OCI-LY7 (cell line): ENCODE measurements around the gene HHIP.

Experiments
- EZH2phosphoT487 ChIP-seq: fragments of 200-600 bp; sonication (generic); IDR thresholded peaks from 2 replicates; pipeline ENCODE4 v1.6.1; 2018; ENCODE audit warnings: low read depth, borderline replicate concordance, mild to moderate bottlenecking, mixed run types, antibody characterized with exemption, low read length, moderate library complexity, mixed read lengths
- TF ChIP-seq, protein P1 (sequence below): fragments of 200-600 bp; sonication (generic); conservative IDR thresholded peaks from 2 replicates; pipeline ENCODE4 v1.5.1; 2014; ENCODE audit warnings: mild to moderate bottlenecking, antibody characterized with exemption, low read length, moderate library complexity, mixed read lengths

DNA sequence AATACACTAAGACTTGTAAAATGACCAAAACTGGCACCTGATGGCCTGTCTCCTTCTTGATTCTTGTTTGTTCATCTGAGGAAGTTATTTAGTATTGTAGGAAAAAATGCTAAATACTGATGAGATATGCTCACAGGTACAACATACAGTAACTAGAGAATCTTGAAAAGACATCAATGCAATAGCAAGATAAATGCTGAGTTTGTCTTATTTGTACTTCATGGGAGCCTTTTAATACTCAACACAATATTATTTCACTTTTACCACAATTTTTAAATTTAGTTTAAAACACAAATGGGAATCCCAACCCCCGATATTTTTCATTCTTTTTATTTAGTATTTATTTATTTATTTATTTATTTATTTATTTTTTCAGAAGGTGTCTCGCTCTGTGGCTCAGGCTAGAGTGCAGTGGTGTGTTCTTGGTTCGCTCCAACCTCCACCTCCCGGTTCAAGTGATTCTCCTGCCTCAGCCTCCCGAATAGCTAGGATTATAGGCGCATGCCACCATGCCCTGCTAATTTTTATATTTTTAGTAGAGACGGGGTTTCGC is 12.1 kb downstream of the HHIP start:
- TF ChIP-seq, protein P1, sequence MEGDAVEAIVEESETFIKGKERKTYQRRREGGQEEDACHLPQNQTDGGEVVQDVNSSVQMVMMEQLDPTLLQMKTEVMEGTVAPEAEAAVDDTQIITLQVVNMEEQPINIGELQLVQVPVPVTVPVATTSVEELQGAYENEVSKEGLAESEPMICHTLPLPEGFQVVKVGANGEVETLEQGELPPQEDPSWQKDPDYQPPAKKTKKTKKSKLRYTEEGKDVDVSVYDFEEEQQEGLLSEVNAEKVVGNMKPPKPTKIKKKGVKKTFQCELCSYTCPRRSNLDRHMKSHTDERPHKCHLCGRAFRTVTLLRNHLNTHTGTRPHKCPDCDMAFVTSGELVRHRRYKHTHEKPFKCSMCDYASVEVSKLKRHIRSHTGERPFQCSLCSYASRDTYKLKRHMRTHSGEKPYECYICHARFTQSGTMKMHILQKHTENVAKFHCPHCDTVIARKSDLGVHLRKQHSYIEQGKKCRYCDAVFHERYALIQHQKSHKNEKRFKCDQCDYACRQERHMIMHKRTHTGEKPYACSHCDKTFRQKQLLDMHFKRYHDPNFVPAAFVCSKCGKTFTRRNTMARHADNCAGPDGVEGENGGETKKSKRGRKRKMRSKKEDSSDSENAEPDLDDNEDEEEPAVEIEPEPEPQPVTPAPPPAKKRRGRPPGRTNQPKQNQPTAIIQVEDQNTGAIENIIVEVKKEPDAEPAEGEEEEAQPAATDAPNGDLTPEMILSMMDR, result no peak
- no peak for TF ChIP-seq EZH2phosphoT487
